Kidney (tissue), 14 donors: ENCODE results near the gene SIDT1. TPM values are rescaled to one million over a fixed set of nuclear protein-coding genes. Genes with fewer than 3 reads are reported as not detected.

Experiments
- DNase-seq, 5 donors: peaks; one replicate each; pipeline ENCODE4 v3.0.0-alpha.2; 2013 to 2020
- FAIRE-seq: peaks from 2 replicates; lab custom pipeline; 2012; peaks lifted over from hg19 to GRCh38; lab: Jason Lieb, UNC
- H3K27ac ChIP-seq, 2 donors: one replicate each; pipeline ENCODE4 v1.7.0; 2013; ENCODE audit warnings: low read depth in 2 of 2, low read length in 2 of 2, inconsistent platforms in 1 of 2
- H3K27me3 ChIP-seq: one replicate; pipeline ENCODE4 v1.7.1; 2013; ENCODE audit warnings: low read length, inconsistent platforms; ENCODE audit not compliant: control insufficient read depth, insufficient read depth
- H3K36me3 ChIP-seq, 3 donors: one replicate each; pipeline versions ENCODE4 v1.7.0 to v1.7.1; 2013; ENCODE audit warnings: low read length in 3 of 3, control low read depth in 1 of 3, inconsistent platforms in 1 of 3; ENCODE audit not compliant: insufficient read depth in 3 of 3, control insufficient read depth in 2 of 3
- H3K4me1 ChIP-seq, 3 donors: one replicate each; pipeline versions ENCODE4 v1.7.0 to v1.7.1; 2013; ENCODE audit warnings: low read length in 3 of 3, inconsistent platforms in 1 of 3, low read depth in 1 of 3; ENCODE audit not compliant: control insufficient read depth in 2 of 3, insufficient read depth in 2 of 3
- H3K4me3 ChIP-seq, 3 donors: one replicate each; pipeline versions ENCODE4 v1.7.0 to v1.8.1; 2013; ENCODE audit warnings: low read length in 3 of 3, control low read depth in 1 of 3, inconsistent platforms in 1 of 3
- H3K9ac ChIP-seq, 3 donors: one replicate each; pipeline versions ENCODE4 v1.7.0 to v1.7.1; 2013; ENCODE audit warnings: low read length in 3 of 3, control low read depth in 1 of 3, inconsistent platforms in 1 of 3
- H3K9me3 ChIP-seq, 3 donors: one replicate each; pipeline versions ENCODE4 v1.7.0 to v1.7.1; 2013; ENCODE audit warnings: low read length in 3 of 3, control low read depth in 1 of 3, inconsistent platforms in 1 of 3; ENCODE audit not compliant: control insufficient read depth in 2 of 3, insufficient read depth in 1 of 3
- CTCF ChIP-seq: IDR thresholded peaks from 3 replicates; pipeline ENCODE4 v1.5.1; 2012; ENCODE audit warnings: mild to moderate bottlenecking, moderate library complexity, borderline replicate concordance; ENCODE audit not compliant: insufficient read depth; ENCODE audit errors: extremely low read depth
- intact Hi-C: fragments of 100-400 bp; cut with DNase I; formaldehyde crosslinking; loops from one replicate; pipeline ENCODE4 v1.11.1; 2022
- polyA plus RNA-seq: library from polyadenylated mRNA; stranded (reverse); fragments of 350-450 nt; fragmentation: Illumina TruSeq; extraction: RNeasy Lipid Tissue Mini Kit (QIAGEN cat#74804); gene quantifications from one replicate; pipeline ENCODE4 v1.2.3, GENCODE V29; 2014; ENCODE audit warnings: low read depth, low replicate concordance; ENCODE audit not compliant: insufficient read depth
- total RNA-seq: library from RNA; stranded (reverse); fragmentation: NEBNext Ultra II Directional; extraction: Animal tissue kit (Norgen Biotek cat#: 25700); gene quantifications from one replicate; pipeline ENCODE4 v1.2.1, GENCODE V29; 2021
- donor health status: control.
- donor health status: control.
- donor health status: control.
- donor health status: control.
- donor health status: control.
- donor health status: DM: yes; HTN: yes; CAD: no.
- donor health status: Normal renal cell carcinoma (clear cell type).

Gene SIDT1
- total and polyA plus RNA-seq, 2 donors from 2014 or later: 0.92 to 4.9 TPM

- H3K9me3 ChIP-seq: no peaks in the 10 kb centered on the region
- no peak overlapping the region for H3K9ac ChIP-seq
- H3K27ac ChIP-seq: no peak overlapping the region
- FAIRE-seq (no peak), DNase-seq (peak in 3 of 5 donors; percentile 24 to 70 (median 63))
- H3K4me1 ChIP-seq: no peaks in the 10 kb centered on the region
- TF ChIP-seq CTCF: no peak
- H3K4me3 ChIP-seq: no peak overlapping the region
- no peaks in the 10 kb centered on the region for H3K27me3 ChIP-seq
- H3K36me3 ChIP-seq: no peaks in the 10 kb centered on the region
- intact Hi-C loops: no loop called here
Observed at GRCh38 chr3:113571360-113571759, 39.0 kb downstream of the SIDT1 start.

- no peak for TF ChIP-seq CTCF
Observed at GRCh38 chr3:113573728-113574127, 41.4 kb downstream of the SIDT1 start.

GRCh38 chr3:113574213-113574612, 41.9 kb downstream of the SIDT1 start:
- Histone ChIP-seq H3K27me3 (no peaks in the 10 kb centered on the region), H3K27ac (no peak overlapping the region), H3K4me3 (no peak overlapping the region), H3K4me1 (no peaks in the 10 kb centered on the region), H3K36me3 (no peaks in the 10 kb centered on the region), H3K9me3 (no peaks in the 10 kb centered on the region), H3K9ac (no peak overlapping the region)
- FAIRE-seq (no peak), DNase-seq (peak in 2 of 5 donors; percentile 46 to 64)
- intact Hi-C loops: no loop called here
- no peak for TF ChIP-seq CTCF

More at GRCh38 chr3:113573728-113574127, 41.4 kb downstream of the SIDT1 start:
- H3K27ac ChIP-seq: no peak overlapping the region
- H3K4me1 ChIP-seq: no peaks in the 10 kb centered on the region
- peak in 1 of 5 donors; percentile 5 for DNase-seq
- no peak for FAIRE-seq
- H3K36me3 ChIP-seq: no peaks in the 10 kb centered on the region
- no peaks in the 10 kb centered on the region for H3K9me3 ChIP-seq
- no peak overlapping the region for H3K9ac ChIP-seq
- no peaks in the 10 kb centered on the region for H3K27me3 ChIP-seq
- no peak overlapping the region for H3K4me3 ChIP-seq
- intact Hi-C loops: no loop called here

DNA sequence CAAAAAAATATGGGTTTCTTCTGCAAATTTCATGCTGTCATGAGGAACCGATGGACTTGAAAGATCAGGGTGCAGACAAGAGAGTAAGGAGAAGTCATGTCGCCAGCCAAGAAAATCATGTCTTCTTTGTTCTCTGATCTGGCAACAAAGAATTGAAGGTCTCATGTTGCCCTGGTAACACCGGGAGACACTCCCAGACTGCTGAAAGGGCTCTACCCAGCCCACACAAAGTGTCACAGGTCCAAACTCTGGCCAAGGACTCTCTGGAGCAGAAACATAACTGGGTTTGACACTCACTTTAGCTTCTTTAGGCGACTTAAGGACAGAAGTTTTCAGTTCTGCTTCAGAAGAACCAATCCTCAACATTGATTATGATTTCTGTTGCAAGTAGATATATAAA, 42.9 kb downstream of the SIDT1 start:
- DNase-seq (peak in 4 of 5 donors; percentile 59 to 84 (median 73)), FAIRE-seq (no peak)
- intact Hi-C loops: no loop called here
- Histone ChIP-seq H3K9ac (no peak overlapping the region), H3K27ac (no peak overlapping the region), H3K4me1 (no peaks in the 10 kb centered on the region), H3K27me3 (no peaks in the 10 kb centered on the region), H3K36me3 (no peaks in the 10 kb centered on the region), H3K4me3 (no peak overlapping the region), H3K9me3 (no peaks in the 10 kb centered on the region)
- no peak for TF ChIP-seq CTCF
